Stomach (tissue), 9 donors: ENCODE data around the gene RING1. TPM values are rescaled to one million over a fixed set of nuclear protein-coding genes. Genes with fewer than 3 reads are reported as not detected.

Experiments
- DNase-seq, 2 donors: peaks; one replicate each; pipeline versions ENCODE4 v3.0.0 to v3.0.0-alpha.2; 2013 to 2019
- H3K27ac ChIP-seq, 5 donors: fragments of 200-600 bp in 4 of 5; sonication (generic) in 4 of 5; one replicate each; pipeline ENCODE4 v1.5.1; 2013 to 2019; ENCODE audit warnings: mild to moderate bottlenecking in 1 of 5, moderate library complexity in 1 of 5
- H3K27me3 ChIP-seq, 3 donors: fragments of 200-600 bp; sonication (generic); one replicate each; pipeline ENCODE4 v1.5.1; 2017 to 2019; ENCODE audit warnings: mixed run types in 1 of 3
- H3K36me3 ChIP-seq, 4 donors: fragments of 200-600 bp; sonication (generic); 1 replicate in 3 of 4; 2 replicates in 1 of 4; pipeline ENCODE4 v1.5.1; 2016 to 2019
- H3K4me1 ChIP-seq, 4 donors: fragments of 200-600 bp; sonication (generic); one replicate each; pipeline ENCODE4 v1.5.1; 2016 to 2019
- H3K4me3 ChIP-seq, 4 donors: fragments of 200-600 bp; sonication (generic) in 3 of 4; one replicate each; pipeline ENCODE4 v1.5.1; 2016 to 2019; ENCODE audit warnings: mild to moderate bottlenecking in 1 of 4
- H3K9me3 ChIP-seq, 4 donors: fragments of 200-600 bp; sonication (generic); one replicate each; pipeline ENCODE4 v1.5.1; 2016 to 2019
- EP300 ChIP-seq: sonication (generic); formaldehyde crosslinking; IDR thresholded peaks from one replicate; pipeline ENCODE4 v1.6.1; 2017; ENCODE audit warnings: antibody characterized with exemption
- POLR2A ChIP-seq, 4 donors: fragments of 450-650 bp; IDR thresholded peaks; one replicate each; pipeline ENCODE4 v1.6.1; 2016; ENCODE audit warnings: antibody characterized with exemption in 4 of 4, control low read depth in 2 of 4, mild to moderate bottlenecking in 1 of 4, moderate library complexity in 1 of 4
- POLR2AphosphoS5 ChIP-seq, 3 donors: sonication (generic); formaldehyde crosslinking; IDR thresholded peaks; one replicate each; pipeline ENCODE4 v1.6.1; 2016; ENCODE audit warnings: antibody characterized with exemption in 3 of 3
- WGBS, 5 donors: extraction: QIAGEN DNeasy Blood & Tissue Kit in 3 of 5; methylation state at CpG; one replicate each; pipeline versions ENCODE4 v1.1.5 to v1.1.7; 2013 to 2018; 5-methylcytosine and 5-hydroxymethylcytosine counted together
- intact Hi-C: fragments of 100-400 bp; cut with DNase I; formaldehyde crosslinking; loops from one replicate; pipeline ENCODE4 v1.15.1; 2023; ENCODE audit warnings: low total_unique reads
- polyA plus RNA-seq, 3 donors: library from polyadenylated mRNA; stranded (reverse); fragments of 200-250 nt; gene quantifications; one replicate each; pipeline ENCODE4 v1.2.3, GENCODE V29; 2013
- total RNA-seq, 5 donors: library from RNA; depleted of rRNA; stranded (reverse); fragments of >200 nt; gene quantifications; one replicate each; pipeline versions ENCODE4 v1.1.0 to v1.2.3, GENCODE V29; 2014 to 2016
- TF ChIP-seq, protein P1 (sequence below), 7 experiments: fragments of 450-650 bp in 4 of 7; fragments of 200-600 bp in 3 of 7; sonication (generic) in 3 of 7; IDR thresholded peaks; one replicate each; pipeline ENCODE4 v1.5.1; 2016 to 2019; ENCODE audit warnings: antibody characterized with exemption in 7 of 7, control low read depth in 2 of 7, mild to moderate bottlenecking in 1 of 7
- donor health status: healthy with polysubstance abuse.
- donor health status: Bipolar disorder and iron deficiency.
- donor health status: healthy.

RING1 gene
- total and polyA plus RNA-seq, 8 donors: 14.3 to 140 (median 28.9) TPM

DNA sequence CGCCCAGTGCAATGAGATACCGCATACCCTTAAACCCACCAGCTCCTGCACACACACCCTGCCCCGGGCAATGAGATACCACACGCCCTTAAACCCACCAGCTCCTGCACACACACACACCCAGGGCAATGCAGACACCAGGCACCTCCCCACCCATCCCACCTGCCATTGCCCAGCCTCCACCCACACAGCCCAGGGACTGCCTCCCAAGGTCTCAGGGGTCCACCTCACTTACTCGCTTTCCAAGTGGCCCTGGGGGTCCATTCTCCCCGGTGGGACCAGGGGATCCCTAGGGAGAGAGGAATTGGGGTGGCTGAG lies 40.1 kb upstream of the RING1 start:
- Histone ChIP-seq H3K4me3 (no peak overlapping the region), H3K9me3 (no peaks in the 10 kb centered on the region), H3K27ac (no peak overlapping the region), H3K36me3 (no peaks in the 10 kb centered on the region), H3K27me3 (peaks cover 0 to 14% (median 6%) of the 10 kb centered on the region in 3 donors), H3K4me1 (no peaks in the 10 kb centered on the region)
- WGBS, 5 donors: 61 to 83% (median 75%) methylated on average over 6 of the region's 6 CpGs
- DNase-seq: no peak
- TF ChIP-seq POLR2AphosphoS5 (IDR thresholded peaks at IDR 0.05): no peak
- intact Hi-C loops: no loop called here

DNA sequence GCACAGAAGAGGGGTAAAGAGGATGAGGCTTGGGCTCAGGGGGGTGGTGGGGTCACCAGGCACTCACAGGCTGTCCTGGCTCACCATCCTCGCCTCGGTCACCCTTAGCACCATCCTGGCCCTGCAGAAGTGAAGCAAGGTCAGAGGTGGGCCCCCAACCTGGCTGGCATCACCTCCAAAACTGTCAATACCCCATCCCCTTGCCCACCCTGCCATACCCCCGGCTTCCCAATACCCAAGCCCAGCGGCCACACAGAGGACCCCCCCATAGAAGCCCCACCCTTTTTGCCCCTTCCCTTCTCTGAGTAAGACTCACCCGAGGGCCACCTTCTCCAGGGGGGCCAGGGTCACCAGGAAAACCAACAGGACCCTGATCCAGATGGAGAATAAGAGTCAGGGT lies 39.7 kb upstream of the RING1 start:
- intact Hi-C loops: no loop called here
- peaks cover 0 to 15% (median 6%) of the 10 kb centered on the region in 3 donors for H3K27me3 ChIP-seq
- no peaks in the 10 kb centered on the region for H3K36me3 ChIP-seq
- no peak for TF ChIP-seq POLR2A (IDR thresholded peaks at IDR 0.05)
- TF ChIP-seq, protein P1, sequence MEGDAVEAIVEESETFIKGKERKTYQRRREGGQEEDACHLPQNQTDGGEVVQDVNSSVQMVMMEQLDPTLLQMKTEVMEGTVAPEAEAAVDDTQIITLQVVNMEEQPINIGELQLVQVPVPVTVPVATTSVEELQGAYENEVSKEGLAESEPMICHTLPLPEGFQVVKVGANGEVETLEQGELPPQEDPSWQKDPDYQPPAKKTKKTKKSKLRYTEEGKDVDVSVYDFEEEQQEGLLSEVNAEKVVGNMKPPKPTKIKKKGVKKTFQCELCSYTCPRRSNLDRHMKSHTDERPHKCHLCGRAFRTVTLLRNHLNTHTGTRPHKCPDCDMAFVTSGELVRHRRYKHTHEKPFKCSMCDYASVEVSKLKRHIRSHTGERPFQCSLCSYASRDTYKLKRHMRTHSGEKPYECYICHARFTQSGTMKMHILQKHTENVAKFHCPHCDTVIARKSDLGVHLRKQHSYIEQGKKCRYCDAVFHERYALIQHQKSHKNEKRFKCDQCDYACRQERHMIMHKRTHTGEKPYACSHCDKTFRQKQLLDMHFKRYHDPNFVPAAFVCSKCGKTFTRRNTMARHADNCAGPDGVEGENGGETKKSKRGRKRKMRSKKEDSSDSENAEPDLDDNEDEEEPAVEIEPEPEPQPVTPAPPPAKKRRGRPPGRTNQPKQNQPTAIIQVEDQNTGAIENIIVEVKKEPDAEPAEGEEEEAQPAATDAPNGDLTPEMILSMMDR (IDR thresholded peaks at IDR 0.05): no peak
- no peak for TF ChIP-seq POLR2AphosphoS5 (IDR thresholded peaks at IDR 0.05)
- no peak for TF ChIP-seq EP300
- H3K4me3 ChIP-seq: no peak overlapping the region
- no peaks in the 10 kb centered on the region for H3K9me3 ChIP-seq
- H3K27ac ChIP-seq: no peak overlapping the region
- DNase-seq: no peak
- H3K4me1 ChIP-seq: no peaks in the 10 kb centered on the region
- WGBS, 5 donors: 34 to 76% (median 65%) methylated on average over 3 to 5 of the region's 5 CpGs

DNA sequence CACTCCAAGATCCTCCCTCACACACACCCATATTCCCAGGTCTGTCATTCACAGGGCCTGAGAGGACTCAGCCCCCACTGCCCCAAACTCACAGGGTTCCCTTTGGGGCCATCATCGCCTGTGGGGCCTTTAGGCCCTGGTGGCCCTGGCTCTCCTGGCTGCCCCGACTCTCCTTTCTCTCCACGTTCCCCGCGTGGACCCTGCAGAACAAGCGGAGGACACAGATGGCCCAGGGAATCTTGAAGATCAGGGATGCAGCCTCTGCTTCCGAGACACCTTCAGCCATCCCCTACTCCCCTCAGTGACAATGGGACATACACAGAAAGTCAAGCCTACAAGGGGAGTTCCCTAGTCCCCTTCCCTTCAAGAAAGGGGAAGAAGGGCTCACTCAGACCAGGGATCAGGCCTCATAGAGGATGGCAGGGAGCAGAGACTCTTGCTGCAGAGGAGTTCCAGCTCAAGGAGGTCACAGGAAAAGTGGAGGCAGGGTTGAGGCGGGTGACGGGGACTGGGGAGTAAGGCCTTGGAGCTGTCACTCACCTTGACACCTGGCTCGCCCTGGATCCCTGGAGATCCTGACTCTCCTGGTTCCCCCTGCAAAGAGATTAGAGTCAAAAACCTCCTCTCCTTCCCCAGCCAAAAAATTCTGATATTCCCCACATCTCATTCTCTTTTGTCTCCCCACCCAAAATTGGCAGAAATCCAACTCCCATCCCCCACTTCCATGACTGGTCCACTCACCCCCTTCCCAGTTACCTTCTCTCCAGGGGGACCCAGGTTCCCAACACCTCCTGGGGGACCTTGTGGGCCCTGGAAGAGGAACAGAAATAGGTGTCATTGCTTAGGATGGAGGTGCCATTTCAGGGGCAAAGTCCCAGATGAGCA lies 38.8 kb upstream of the RING1 start:
- Histone ChIP-seq H3K36me3 (no peaks in the 10 kb centered on the region), H3K9me3 (no peaks in the 10 kb centered on the region), H3K27me3 (peaks cover 0 to 17% (median 6%) of the 10 kb centered on the region in 3 donors), H3K4me1 (no peaks in the 10 kb centered on the region), H3K27ac (no peak overlapping the region), H3K4me3 (no peak overlapping the region)
- WGBS, 5 donors: 92 to 95% (median 93%) methylated on average over 10 of the region's 10 CpGs
- intact Hi-C loops: no loop called here
- no peak for DNase-seq
- TF ChIP-seq EP300 (no peak), POLR2A (IDR thresholded peaks at IDR 0.05) (no peak), POLR2AphosphoS5 (IDR thresholded peaks at IDR 0.05) (no peak)
- TF ChIP-seq, protein P1 (IDR thresholded peaks at IDR 0.05): no peak

DNA sequence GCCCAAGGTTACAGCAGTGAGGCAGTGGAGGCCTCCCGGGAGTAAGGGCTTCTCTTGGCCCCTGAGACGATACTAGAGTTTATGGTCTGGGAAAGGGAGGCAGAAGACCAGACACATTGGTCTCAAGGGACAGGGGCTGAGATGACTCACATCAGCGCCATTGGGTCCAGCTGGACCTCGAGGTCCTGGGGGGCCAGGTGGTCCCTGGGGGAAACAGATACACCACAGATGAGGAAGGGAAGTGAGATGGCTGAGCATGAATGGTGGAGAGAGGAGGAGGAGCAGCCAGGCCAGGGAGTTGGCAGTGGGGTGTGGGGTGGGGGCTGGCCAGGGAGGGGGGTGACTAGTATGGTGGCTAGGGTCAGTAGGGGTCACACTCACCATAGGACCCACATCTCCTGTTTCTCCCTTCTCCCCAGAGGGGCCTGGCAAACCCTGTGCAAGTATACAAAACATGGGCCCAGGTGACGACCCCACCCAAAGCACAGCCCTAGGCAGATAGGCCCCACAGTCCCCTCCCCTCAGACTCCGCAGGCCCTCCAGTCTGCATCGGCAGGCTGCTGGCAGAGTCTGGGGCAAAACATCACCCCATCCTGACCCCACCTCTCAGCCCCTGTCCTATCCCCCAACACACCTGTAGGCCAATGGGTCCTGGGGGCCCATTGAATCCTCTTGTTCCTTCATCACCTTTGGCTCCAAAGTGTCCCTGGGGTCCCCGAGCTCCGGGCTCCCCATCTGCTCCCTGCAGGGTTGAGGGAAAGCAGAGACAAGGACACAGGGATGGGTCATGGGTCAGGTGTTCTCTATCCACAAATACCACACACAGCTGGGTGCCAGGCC lies 37.9 kb upstream of the RING1 start:
- no peaks in the 10 kb centered on the region for H3K9me3 ChIP-seq
- intact Hi-C loops: no loop called here
- TF ChIP-seq POLR2AphosphoS5 (IDR thresholded peaks at IDR 0.05): no peak
- TF ChIP-seq POLR2A (IDR thresholded peaks at IDR 0.05): no peak

DNA sequence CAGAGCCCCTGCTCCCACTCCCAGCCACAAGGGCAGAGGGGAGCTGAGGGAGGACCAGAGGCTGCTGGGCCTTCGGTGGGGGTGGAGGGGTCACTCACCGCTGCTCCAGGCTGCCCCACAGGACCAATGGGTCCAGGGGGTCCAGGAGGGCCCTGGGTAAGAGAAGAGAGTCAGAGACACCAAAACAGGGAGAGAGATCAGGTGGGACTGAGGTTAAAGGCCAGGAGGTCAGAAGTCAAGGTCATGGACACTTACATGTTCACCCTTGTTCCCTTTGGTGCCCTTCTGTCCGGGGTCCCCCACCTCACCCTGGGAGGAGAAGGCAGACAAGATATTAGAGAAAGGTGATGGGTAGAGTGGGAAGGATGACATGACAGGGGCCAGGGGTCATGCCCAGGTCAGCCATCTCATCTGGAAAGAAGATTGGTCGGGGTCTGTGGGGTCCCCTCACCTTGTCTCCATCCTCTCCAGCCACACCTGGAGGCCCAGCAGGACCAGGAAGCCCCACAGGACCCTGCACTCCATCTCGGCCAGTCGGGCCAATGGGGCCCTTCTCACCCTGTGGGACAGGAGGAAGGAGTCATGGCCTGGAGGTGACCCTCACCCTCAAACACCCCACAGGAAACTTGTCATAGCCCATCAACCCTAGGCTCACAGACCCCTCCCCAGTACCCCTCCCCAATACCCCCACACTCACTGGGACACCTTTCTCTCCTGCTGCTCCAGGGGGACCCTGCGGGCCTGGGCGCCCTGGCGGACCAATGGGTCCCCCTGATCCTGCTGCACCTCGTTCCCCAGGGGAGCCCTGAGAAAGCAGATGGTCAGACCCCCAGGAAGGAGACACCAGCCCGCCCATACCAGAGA lies 37.1 kb upstream of the RING1 start:
- TF ChIP-seq EP300 (no peak), POLR2A (IDR thresholded peaks at IDR 0.05) (no peak), POLR2AphosphoS5 (IDR thresholded peaks at IDR 0.05) (no peak)
- TF ChIP-seq, protein P1 (IDR thresholded peaks at IDR 0.05): no peak
- Histone ChIP-seq H3K9me3 (no peaks in the 10 kb centered on the region), H3K27ac (no peak overlapping the region), H3K36me3 (no peaks in the 10 kb centered on the region), H3K27me3 (peaks cover 0 to 18% (median 6%) of the 10 kb centered on the region in 3 donors), H3K4me1 (no peaks in the 10 kb centered on the region), H3K4me3 (no peak overlapping the region)
- 76 to 89% (median 79%) methylated on average over 9 to 11 of the region's 11 CpGs for WGBS, 5 donors
- DNase-seq: no peak
- intact Hi-C loops: no loop called here

More for the DNA sequence above, 37.9 kb upstream of the RING1 start:
- no peak overlapping the region for H3K27ac ChIP-seq
- no peaks in the 10 kb centered on the region for H3K4me1 ChIP-seq
- H3K36me3 ChIP-seq: no peaks in the 10 kb centered on the region
- H3K4me3 ChIP-seq: no peak overlapping the region
- H3K27me3 ChIP-seq: peaks cover 0 to 18% (median 6%) of the 10 kb centered on the region in 3 donors
- 80 to 88% (median 86%) methylated on average over 7 to 9 of the region's 9 CpGs for WGBS, 5 donors
- DNase-seq: no peak
